Measurements from ENCODE around the gene TNRC6B.

The TNRC6B gene

DNA sequence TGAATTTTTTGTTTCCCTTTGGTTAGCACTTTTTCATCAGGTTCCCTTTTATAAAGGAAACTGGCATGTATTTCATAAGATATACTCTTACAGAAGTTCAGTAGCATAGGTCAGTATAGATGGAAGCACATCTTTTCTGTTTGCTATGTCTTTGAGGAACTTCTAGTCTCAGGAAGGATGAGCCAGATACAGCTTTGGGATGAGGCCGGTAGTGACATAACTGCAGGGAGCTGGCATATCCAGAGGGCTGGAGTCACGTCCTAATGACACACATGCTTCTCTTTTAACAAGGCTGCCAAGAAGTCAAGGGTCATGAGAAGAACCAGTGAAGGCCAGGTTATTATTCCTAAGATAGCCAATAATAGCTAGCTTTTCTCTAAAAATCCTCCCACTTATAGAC is 135.3 kb downstream of the TNRC6B start:
- no peak overlapping the region for H3K27ac ChIP-seq (ENCODE audit: low read length)
- no peaks in the 10 kb centered on the region for H3K4me1 ChIP-seq (ENCODE audit: low read length)
- H4K20me1 ChIP-seq (ENCODE audit: insufficient read depth, low read length), result no peaks in the 10 kb centered on the region
- no peaks in the 10 kb centered on the region for H3K79me2 ChIP-seq (ENCODE audit: low read length)
- TF ChIP-seq EZH2 (optimal IDR thresholded peaks at IDR 0.05; ENCODE audit: low read depth, low read length) (no peak), EZH2phosphoT487 (IDR thresholded peaks at IDR 0.05; ENCODE audit: low read length) (no peak)
- TF ChIP-seq, protein P1, sequence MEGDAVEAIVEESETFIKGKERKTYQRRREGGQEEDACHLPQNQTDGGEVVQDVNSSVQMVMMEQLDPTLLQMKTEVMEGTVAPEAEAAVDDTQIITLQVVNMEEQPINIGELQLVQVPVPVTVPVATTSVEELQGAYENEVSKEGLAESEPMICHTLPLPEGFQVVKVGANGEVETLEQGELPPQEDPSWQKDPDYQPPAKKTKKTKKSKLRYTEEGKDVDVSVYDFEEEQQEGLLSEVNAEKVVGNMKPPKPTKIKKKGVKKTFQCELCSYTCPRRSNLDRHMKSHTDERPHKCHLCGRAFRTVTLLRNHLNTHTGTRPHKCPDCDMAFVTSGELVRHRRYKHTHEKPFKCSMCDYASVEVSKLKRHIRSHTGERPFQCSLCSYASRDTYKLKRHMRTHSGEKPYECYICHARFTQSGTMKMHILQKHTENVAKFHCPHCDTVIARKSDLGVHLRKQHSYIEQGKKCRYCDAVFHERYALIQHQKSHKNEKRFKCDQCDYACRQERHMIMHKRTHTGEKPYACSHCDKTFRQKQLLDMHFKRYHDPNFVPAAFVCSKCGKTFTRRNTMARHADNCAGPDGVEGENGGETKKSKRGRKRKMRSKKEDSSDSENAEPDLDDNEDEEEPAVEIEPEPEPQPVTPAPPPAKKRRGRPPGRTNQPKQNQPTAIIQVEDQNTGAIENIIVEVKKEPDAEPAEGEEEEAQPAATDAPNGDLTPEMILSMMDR (IDR thresholded peaks at IDR 0.05; ENCODE audit: low read length), result no peak
- no peak for DNase-seq
- H3K9ac ChIP-seq (ENCODE audit: low read length), result no peak overlapping the region
- H3K36me3 ChIP-seq (replicated peaks; ENCODE audit: insufficient read depth, low read length), result 0 out of 2 replicates have a peak, but pooled peaks cover 15% of the 10 kb centered on the region
- H3K27me3 ChIP-seq (replicated peaks; ENCODE audit: insufficient read depth, low read length), result no peaks in the 10 kb centered on the region
- H2AFZ ChIP-seq (ENCODE audit: low read length), result no peak overlapping the region
- H3K4me2 ChIP-seq (ENCODE audit: low read depth, low read length), result no peak overlapping the region
- H3K4me3 ChIP-seq (ENCODE audit: low read length), result no peak overlapping the region
- no peaks in the 10 kb centered on the region for H3K9me2 ChIP-seq (replicated peaks; ENCODE audit: insufficient read depth, low read length)
- H3K9me3 ChIP-seq (replicated peaks; ENCODE audit: insufficient read depth, low read length), result no peaks in the 10 kb centered on the region
- no peaks in the 10 kb centered on the region for H3F3A ChIP-seq (ENCODE audit: insufficient read depth, low read length)

GRCh38 chr22:40314041-40314440 is 136.3 kb downstream of the TNRC6B start:
- H3K27ac ChIP-seq (ENCODE audit: low read length), result no peak overlapping the region
- no peaks in the 10 kb centered on the region for H3K9me2 ChIP-seq (replicated peaks; ENCODE audit: insufficient read depth, low read length)
- TF ChIP-seq, protein P1 (IDR thresholded peaks at IDR 0.05; ENCODE audit: low read length), result no peak
- TF ChIP-seq EZH2 (optimal IDR thresholded peaks at IDR 0.05; ENCODE audit: low read depth, low read length) (no peak), EZH2phosphoT487 (IDR thresholded peaks at IDR 0.05; ENCODE audit: low read length) (no peak)
- H4K20me1 ChIP-seq (ENCODE audit: insufficient read depth, low read length), result no peaks in the 10 kb centered on the region
- no peaks in the 10 kb centered on the region for H3K79me2 ChIP-seq (ENCODE audit: low read length)
- H3K36me3 ChIP-seq (replicated peaks; ENCODE audit: insufficient read depth, low read length), result 0 out of 2 replicates have a peak, but pooled peaks cover 15% of the 10 kb centered on the region
- DNase-seq, result no peak
- no peak overlapping the region for H2AFZ ChIP-seq (ENCODE audit: low read length)
- H3K9me3 ChIP-seq (replicated peaks; ENCODE audit: insufficient read depth, low read length), result no peaks in the 10 kb centered on the region
- H3K9ac ChIP-seq (ENCODE audit: low read length), result no peak overlapping the region
- H3K4me3 ChIP-seq (ENCODE audit: low read length), result no peak overlapping the region
- H3K4me1 ChIP-seq (ENCODE audit: low read length), result no peaks in the 10 kb centered on the region
- no peaks in the 10 kb centered on the region for H3F3A ChIP-seq (ENCODE audit: insufficient read depth, low read length)
- no peak overlapping the region for H3K4me2 ChIP-seq (ENCODE audit: low read depth, low read length)
- no peaks in the 10 kb centered on the region for H3K27me3 ChIP-seq (replicated peaks; ENCODE audit: insufficient read depth, low read length)

DNA sequence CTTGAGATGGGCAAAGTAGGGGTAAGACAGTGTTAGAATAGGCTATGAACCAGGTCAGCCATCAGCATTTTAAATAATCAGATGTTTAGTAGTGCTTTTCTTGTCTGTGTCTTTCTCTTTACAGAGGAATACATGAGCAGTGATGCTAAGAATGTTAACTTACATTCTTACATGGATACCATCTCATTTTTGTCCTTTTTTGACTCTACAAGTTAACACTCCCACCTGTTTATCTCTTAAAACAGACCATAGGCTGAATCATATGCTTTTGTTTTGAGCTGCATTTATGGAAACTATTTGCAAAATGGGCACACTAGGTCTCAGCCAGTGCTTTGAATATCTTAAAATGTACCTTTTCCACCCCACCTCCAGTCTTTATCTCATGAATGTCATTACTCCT is 143.0 kb downstream of the TNRC6B start:
- Histone ChIP-seq H3K4me3 (ENCODE audit: low read length) (no peak overlapping the region), H3K27ac (ENCODE audit: low read length) (no peak overlapping the region), H3K27me3 (replicated peaks; ENCODE audit: insufficient read depth, low read length) (no peaks in the 10 kb centered on the region), H3K36me3 (replicated peaks; ENCODE audit: insufficient read depth, low read length) (no peaks in the 10 kb centered on the region; the same call in 1 of the 2 replicates), H3K79me2 (ENCODE audit: low read length) (no peaks in the 10 kb centered on the region), H3K9me2 (replicated peaks; ENCODE audit: insufficient read depth, low read length) (no peaks in the 10 kb centered on the region), H3K9ac (ENCODE audit: low read length) (no peak overlapping the region), H3K9me3 (replicated peaks; ENCODE audit: insufficient read depth, low read length) (no peaks in the 10 kb centered on the region), H4K20me1 (ENCODE audit: insufficient read depth, low read length) (no peaks in the 10 kb centered on the region), H3K4me1 (ENCODE audit: low read length) (no peaks in the 10 kb centered on the region), H2AFZ (ENCODE audit: low read length) (no peak overlapping the region), H3F3A (ENCODE audit: insufficient read depth, low read length) (no peaks in the 10 kb centered on the region), H3K4me2 (ENCODE audit: low read depth, low read length) (no peak overlapping the region)
- no peak for DNase-seq
- TF ChIP-seq, protein P1 (IDR thresholded peaks at IDR 0.05; ENCODE audit: low read length), result no peak
- no peak for TF ChIP-seq EZH2phosphoT487 (IDR thresholded peaks at IDR 0.05; ENCODE audit: low read length)
- TF ChIP-seq EZH2 (optimal IDR thresholded peaks at IDR 0.05; ENCODE audit: low read depth, low read length), result no peak
